ENCODE results near the gene PRRT1B.

DNA sequence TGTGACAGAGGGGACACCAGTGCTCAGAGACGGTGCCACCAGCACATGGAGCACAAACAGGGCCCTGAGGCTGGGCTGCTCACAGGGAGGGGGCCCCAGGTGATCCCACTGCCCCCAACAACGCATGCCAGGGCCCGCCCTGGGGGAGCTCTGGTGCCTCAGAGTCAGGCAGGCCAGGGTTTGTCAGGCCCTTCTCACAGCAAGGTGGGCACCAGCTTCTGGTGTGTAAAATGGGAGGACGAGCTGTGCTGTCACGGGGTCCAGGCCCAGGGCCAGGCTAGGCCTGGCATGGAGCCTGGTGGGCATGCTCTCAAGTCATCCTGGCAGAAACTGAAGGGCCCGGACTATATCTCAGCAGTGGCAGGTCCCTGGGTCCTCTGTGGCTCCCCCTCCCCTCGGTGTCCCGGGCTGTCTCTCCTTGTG lies 34.5 kb downstream of the PRRT1B start:
- no peak for TF ChIP-seq CTCF (IDR thresholded peaks at IDR 0.05)
- no peak for TF ChIP-seq POLR2A (IDR thresholded peaks at IDR 0.05)
- TF ChIP-seq POLR2AphosphoS5 (IDR thresholded peaks at IDR 0.05): no peak
- no peak for TF ChIP-seq EP300 (IDR thresholded peaks at IDR 0.05)
